T1000 (cell line): Measurements from ENCODE around the gene CEL.
"Not testable (repeated sequence)": the region's sequence is repeated elsewhere in the genome, so short reads cannot be mapped to it uniquely, and the experiment has no call there.

Source experiments
- DNase-seq: peaks from one replicate; lab custom pipeline; 2025; ENCODE audit warnings: mixed read lengths; lab: John Stamatoyannopoulos, UW

The CEL gene

GRCh38 chr9:133086212-133086860, 24.6 kb downstream of the CEL start:
- not testable (repeated sequence) for DNase-seq

- DNase-seq, result no peak
These were observed 25.1 kb downstream of the CEL start for GRCh38 chr9:133086894-133087293.

GRCh38 chr9:133087429-133088145, 25.8 kb downstream of the CEL start:
- DNase-seq, result no peak

- DNase-seq, result no peak
These were observed 26.5 kb downstream of the CEL start for GRCh38 chr9:133088146-133088750.

GRCh38 chr9:133088756-133089155, 27.0 kb downstream of the CEL start:
- no peak for DNase-seq

GRCh38 chr9:133089271-133089671, 27.5 kb downstream of the CEL start:
- DNase-seq, result no peak

GRCh38 chr9:133090187-133090586, 28.4 kb downstream of the CEL start:
- no peak for DNase-seq

- no peak for DNase-seq
These were observed 29.1 kb downstream of the CEL start for GRCh38 chr9:133090752-133091385.

GRCh38 chr9:133094351-133094750, 32.6 kb downstream of the CEL start:
- not testable (repeated sequence) for DNase-seq

- no peak for DNase-seq
These were observed 33.1 kb downstream of the CEL start for GRCh38 chr9:133094842-133095393.

- DNase-seq, result no peak
These were observed 36.4 kb downstream of the CEL start for GRCh38 chr9:133098104-133098754.

GRCh38 chr9:133098871-133099270, 37.1 kb downstream of the CEL start:
- no peak for DNase-seq

- no peak for DNase-seq
These were observed 38.1 kb downstream of the CEL start for GRCh38 chr9:133099726-133100505.

GRCh38 chr9:133100506-133101355, 39.0 kb downstream of the CEL start:
- no peak for DNase-seq

- no peak for DNase-seq
These were observed 39.8 kb downstream of the CEL start for GRCh38 chr9:133101356-133102189.

- no peak for DNase-seq
These were observed 40.6 kb downstream of the CEL start for GRCh38 chr9:133102190-133103021.

- no peak for DNase-seq
These were observed 41.6 kb downstream of the CEL start for GRCh38 chr9:133103183-133103986.
